ENCODE results near the gene GLIS1.

The GLIS1 gene

DNA sequence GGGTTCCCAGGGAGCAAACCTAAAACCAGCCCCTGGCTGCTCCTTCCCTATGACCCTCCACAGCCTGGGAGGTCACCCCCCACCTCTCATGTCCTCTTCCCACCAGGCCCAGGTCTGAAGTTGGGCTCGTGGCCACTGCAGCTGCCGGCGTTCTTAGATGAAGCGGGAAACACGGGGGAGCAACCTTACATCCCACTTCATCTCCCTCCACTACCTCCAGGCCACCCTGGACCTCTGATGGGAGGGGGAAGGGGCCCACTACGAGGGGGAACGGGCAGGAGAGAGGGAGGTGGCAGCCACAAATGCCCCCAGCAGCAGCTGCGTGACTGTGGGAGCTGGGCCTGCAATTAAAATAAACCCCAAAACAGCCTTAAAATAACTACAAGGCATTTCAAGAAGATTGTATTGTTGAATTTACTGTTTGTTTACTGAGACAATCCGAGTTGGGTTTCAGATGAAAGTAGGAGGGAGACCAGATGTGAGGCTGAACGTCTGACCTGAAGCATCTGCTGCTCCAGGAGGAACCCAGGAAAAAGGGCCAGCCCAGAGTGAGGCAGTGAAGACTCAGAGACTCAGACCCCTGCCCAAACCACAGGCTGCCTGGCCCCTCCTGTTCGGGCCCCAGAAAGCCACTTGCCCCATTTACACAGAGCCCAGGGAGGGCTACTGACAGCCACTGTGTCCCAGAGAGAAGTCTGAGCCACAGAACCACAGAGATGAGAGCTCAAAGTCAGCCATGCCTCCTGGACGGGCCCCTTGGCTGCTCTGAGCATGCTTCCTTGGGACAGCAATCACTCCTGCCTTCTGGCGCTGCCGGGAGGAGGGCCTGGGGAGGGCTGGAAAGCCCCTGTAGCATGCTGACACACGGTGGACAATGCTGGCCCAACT, 59.8 kb downstream of the GLIS1 start:
- no peak for DNase-seq (ENCODE audit: low spot score)

GRCh38 chr1:53678507-53678906, 60.5 kb downstream of the GLIS1 start:
- DNase-seq (ENCODE audit: low spot score) = peak; percentile 11

DNA sequence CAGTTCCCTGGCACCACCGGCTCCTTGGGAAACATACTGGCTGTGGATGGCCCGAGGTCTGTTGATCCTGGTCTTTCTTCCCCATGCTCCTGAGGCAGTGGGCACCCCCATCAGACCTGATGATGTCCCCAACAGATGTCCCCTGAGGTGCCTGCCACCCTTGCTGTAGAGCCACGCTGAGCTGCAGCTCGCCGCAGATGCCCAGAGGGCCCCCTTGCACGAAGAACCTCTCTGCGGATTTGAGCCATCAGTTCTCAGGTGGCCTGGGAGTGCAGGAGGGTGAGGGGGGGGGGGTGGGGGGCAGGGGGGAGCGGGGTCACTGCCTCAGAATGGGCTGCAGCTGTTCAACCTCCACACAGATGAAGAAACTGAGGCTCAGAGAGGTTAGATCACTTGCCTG, 60.9 kb downstream of the GLIS1 start:
- no peak for DNase-seq (ENCODE audit: low spot score)

DNA sequence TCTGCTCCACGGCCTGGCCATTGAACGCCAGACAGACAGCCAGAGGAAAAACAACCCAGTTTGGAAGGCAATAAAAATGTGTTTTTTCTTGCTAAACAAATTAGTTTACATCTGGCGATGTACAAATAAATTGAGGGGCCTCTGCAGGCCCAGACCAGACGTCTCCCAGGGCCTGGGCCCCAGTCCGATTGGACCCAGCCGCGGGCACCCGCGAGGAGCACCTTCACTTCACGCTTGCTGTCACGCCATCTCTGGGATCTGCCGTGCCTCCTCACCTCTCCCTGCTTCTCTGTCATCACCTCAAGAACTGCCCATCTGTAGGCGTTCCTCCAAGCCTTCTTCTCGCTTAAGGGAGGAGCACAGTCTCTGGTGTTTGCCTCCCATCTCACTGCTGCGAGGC, 61.5 kb downstream of the GLIS1 start:
- DNase-seq (ENCODE audit: low spot score) = no peak

- DNase-seq (ENCODE audit: low spot score) = no peak
These were observed 66.2 kb downstream of the GLIS1 start for GRCh38 chr1:53672785-53673184.

GRCh38 chr1:53672243-53672642, 66.7 kb downstream of the GLIS1 start:
- no peak for DNase-seq (ENCODE audit: low spot score)

DNA sequence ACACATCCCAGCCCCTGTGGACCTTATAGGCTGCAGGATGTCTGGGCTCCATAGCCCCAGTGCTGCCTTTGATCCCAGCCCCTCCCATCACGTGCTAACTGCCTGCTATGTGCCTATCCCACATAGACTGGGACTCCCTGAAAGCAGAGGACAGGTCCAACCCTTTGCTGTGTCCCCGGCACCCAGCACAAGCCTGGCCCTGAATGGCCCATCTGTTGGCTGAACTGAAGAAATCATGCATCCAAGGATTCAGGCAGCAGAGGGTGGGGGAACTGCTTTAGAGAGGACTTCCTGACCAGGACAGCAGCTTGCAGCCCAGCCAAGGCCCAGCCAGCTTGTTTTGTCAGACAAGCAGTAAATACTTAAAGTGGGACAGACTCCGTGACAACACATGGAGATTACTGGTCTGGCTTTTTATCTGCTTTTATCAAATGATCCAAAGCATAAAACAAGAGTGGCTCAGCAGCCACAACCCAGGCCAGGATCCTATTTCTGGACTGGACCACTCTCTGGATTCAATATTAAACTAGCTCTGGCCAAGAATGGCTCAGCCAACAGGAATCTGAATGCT, 69.3 kb downstream of the GLIS1 start:
- no peak for DNase-seq (ENCODE audit: low spot score)

DNA sequence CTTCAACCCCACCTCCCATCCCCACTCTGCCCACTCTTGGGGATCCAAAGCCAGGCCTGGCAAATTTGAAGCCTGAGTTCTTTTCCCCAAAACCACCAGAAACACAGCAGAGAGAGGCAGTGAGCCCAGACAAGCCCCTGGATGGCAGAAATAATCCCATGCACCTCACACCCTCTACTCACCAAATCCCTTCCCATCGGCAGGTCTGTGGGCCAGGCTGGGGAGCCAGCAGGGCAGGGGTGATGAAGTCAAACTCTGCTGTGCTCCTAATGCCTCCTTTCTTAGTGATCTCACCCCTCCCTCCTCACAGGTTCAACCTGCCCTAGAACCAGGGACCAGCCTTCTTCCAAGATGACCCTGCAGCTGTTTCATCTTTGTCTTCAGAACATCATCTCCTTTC, 72.4 kb downstream of the GLIS1 start:
- no peak for DNase-seq (ENCODE audit: low spot score)

GRCh38 chr1:53665996-53666395, 73.0 kb downstream of the GLIS1 start:
- no peak for DNase-seq (ENCODE audit: low spot score)

GRCh38 chr1:53663529-53664300, 75.2 kb downstream of the GLIS1 start:
- DNase-seq (ENCODE audit: low spot score) = no peak

DNA sequence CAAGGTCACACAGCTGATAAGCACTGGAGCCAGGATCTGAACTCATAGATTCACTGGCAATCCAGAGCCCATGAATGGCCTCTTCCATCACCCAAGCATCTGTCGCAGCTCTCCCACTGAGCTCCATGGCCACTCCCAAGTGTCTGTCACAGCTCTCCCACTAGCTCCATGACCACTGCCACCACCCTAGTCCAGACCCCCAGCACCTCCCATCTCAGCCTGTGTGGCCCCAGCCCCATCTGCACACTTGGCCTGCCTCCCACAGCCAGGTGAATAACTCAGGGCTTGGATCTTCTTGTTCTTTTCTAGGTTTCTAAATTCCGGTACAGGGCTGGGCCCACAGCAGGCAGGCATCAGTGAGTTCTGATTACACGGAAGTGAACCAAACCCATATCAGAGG, 76.0 kb downstream of the GLIS1 start:
- DNase-seq (ENCODE audit: low spot score) = no peak

GRCh38 chr1:53662169-53662568, 76.8 kb downstream of the GLIS1 start:
- DNase-seq (ENCODE audit: low spot score) = no peak

DNA sequence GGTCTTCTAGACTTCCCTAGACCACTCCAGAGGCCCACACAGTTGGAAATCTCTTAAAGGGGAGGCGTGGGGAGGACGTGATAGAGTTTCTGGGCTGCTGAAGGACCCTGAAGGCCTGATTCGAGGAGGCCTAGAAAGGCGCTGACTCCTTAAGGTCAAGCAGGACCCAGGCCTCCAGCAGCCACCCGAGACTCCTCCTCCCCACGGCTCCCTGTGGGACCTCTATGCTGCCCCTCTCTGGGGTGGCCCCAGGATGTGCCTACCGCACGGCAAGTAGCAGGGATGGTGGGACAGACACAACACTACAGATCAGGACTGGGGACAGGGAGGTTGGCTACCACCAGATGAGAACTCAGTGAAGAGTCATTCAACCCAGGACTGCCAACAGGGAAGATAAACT, 77.5 kb downstream of the GLIS1 start:
- DNase-seq (ENCODE audit: low spot score) = no peak

DNA sequence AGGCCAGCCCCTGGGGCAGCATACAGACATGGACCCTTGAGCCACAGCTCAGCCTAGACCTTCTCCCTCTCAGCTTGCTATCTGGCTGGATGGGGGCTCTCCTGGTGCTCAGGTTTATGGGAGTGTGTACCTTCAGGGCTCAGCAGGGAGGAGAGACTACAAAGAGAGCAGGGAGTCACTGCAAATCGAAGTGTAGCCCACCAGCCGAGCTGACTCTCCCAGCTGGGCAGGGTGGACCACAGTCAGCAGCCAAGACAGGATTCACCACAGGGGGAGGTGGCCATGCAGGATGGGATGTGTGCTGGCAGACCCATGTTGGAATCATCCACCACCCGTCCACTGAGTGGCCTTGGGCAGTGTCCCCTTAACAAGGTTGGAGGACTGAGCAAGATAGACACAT, 78.3 kb downstream of the GLIS1 start:
- no peak for DNase-seq (ENCODE audit: low spot score)

GRCh38 chr1:53659436-53659835, 79.5 kb downstream of the GLIS1 start:
- no peak for DNase-seq (ENCODE audit: low spot score)

DNA sequence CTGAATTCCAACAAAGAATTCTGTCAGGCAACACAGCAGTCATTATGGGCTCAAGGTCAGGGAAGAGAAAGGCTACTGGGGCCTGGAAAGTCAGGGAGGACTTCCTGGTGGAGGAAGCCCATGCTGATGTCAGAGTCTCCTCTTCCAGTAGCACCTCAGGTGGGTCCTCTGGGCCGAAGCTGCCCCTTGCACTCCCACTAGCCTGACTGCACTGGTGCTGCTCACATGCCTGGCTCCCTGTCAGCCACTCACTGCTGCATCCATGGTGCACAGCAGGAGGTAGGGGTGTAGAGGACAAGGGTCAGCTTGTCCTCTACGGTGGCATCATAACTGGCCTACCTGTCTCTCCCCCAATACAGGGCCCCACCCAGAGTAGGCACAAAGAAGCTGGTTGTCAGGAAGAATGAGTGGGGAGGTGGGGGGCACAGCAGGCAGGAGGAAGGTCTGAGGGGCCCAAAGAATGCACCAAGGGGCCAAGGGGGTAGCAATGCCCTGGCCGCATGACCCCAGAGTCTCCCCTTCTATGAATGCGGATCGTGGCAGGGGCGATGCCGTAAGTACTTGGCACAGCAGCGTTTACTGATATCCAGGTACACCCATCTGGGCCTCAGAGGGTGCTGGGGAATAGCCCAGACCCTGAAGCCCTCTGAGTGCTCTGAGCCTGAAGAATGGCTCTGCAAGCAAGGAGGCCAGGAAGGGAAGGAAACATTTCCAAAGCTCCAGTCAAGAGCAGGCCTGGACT, 80.3 kb downstream of the GLIS1 start:
- no peak for DNase-seq (ENCODE audit: low spot score)

- DNase-seq (ENCODE audit: low spot score) = no peak
These were observed 81.0 kb downstream of the GLIS1 start for GRCh38 chr1:53657891-53658396.

GRCh38 chr1:53657531-53657805, 81.5 kb downstream of the GLIS1 start:
- no peak for DNase-seq (ENCODE audit: low spot score)

DNA sequence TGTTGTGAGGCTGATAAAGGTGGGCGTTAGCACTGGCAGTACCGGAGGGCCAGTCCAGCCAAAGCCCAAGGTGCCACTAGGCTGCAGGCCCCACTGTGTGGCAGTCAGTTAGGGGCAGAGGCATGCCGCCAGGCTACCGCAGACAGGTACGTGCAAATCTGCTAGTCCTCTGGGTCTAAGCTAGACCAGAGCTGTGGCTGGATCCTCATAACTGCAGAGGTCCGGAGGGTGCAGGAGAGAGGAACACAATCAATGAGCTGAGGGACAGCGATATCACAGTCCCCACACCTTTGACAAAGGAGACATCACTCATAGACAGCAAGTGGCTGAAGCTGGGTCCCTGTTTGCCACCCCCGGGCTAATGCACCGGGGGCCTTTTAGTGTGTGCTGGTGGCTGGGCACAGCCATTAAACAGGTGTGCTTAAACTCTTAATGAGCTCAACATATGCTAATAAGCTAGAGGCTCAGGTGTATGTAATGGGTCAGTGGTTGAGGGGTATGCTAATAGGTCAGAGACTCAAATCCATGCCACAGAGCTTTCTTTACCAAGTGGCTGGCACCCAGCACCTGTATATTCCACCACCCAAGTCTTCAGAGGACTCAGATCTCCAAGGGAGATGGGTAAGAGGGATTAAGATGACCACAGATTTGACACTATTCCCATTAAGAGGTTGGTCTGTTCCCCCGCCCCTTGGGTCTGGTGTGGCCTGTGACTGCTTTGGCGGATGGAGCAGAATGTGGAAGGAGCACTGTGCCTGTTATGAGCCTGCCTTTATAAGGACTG, 82.0 kb downstream of the GLIS1 start:
- DNase-seq (ENCODE audit: low spot score) = no peak

DNA sequence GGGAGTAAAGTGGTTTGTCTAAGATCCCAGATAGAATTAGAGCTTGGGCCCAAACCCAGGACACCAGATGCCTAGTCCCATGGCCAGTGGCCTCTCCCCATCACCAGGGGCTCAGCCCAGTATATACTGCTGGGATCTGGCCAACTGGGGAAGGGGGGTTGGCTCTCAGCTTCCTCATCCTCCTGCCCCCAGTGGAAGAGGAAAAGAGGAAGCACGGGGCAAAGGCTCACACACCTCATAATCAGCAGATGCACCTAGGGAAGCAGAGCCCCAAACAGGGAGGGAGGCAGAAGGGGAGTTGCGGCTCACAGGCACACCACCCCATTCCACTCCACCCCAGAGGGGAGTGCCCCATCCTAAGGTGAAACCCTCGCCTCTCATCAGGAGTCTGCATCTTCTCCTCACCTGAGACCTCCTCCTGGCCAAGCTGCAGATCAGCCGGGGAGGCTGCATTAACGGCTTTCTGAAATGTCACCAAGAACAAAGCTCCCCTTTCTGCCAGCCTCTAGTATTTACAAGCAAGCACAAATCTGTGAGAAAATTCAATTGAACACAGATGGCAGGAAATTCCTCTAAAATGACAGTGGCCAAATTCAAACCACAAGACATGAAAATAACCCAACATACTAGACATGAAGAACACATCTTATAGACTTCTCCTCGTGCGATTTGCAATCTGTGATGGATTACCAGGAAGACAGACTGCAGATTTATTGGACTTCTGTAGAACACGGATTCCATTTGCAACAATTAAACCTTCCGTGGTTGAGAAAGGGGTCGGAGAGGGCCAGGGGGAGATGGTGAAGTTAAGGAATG, 82.8 kb downstream of the GLIS1 start:
- DNase-seq (ENCODE audit: low spot score) = no peak
